Activated B cell treated with CpG ODN at 0.5 μM for 24 hours (primary cell): ENCODE data around the gene RERE. TPM values are rescaled to one million over a fixed set of nuclear protein-coding genes. Genes with fewer than 3 reads are reported as not detected.

Source experiments
- ATAC-seq: fragments of 200-7000 bp; cut with Tn5 transposase; one replicate; pipeline ENCODE4 v1.10.0; 2021; ENCODE audit warnings: low read depth, mild to moderate bottlenecking, moderate library complexity
- CTCF ChIA-PET: fragments of 350-600 bp; sonication (Branson Sonifier 250); formaldehyde crosslinking; loops from one replicate; lab custom pipeline; 2021; ENCODE audit warnings: antibody characterized with exemption; lab: Charles Lee
- POLR2A ChIA-PET: fragments of 350-600 bp; sonication (Branson Sonifier 250); formaldehyde crosslinking; loops from one replicate; lab custom pipeline; 2021; ENCODE audit warnings: antibody characterized with exemption; lab: Charles Lee
- DNase-seq: peaks from one replicate; pipeline ENCODE4 v3.0.0; 2022
- H3K27ac Mint-ChIP-seq: one replicate; pipeline ENCODE4 v1.8.0; 2020; ENCODE audit warnings: mixed read lengths
- H3K27me3 Mint-ChIP-seq: one replicate; pipeline ENCODE4 v1.8.0; 2021; ENCODE audit warnings: mixed read lengths
- H3K36me3 Mint-ChIP-seq: one replicate; pipeline ENCODE4 v1.8.0; 2021; ENCODE audit warnings: low read depth, mixed read lengths
- H3K4me1 Mint-ChIP-seq: one replicate; pipeline ENCODE4 v1.8.0; 2021; ENCODE audit warnings: mixed read lengths
- H3K4me3 Mint-ChIP-seq: one replicate; pipeline ENCODE4 v1.8.0; 2020; ENCODE audit warnings: mild to moderate bottlenecking, mixed read lengths
- H3K9me3 Mint-ChIP-seq: one replicate; pipeline ENCODE4 v1.8.0; 2020; ENCODE audit warnings: mixed read lengths
- CTCF ChIP-seq: fragments of 200-600 bp; IDR thresholded peaks from one replicate; pipeline ENCODE4 v1.8.0; 2022; ENCODE audit warnings: antibody characterized with exemption, mild to moderate bottlenecking
- intact Hi-C: fragments of 100-400 bp; cut with micrococcal nuclease; formaldehyde crosslinking; loops from one replicate; pipeline ENCODE4 v1.15.1; 2024
- total RNA-seq: library from RNA; stranded (reverse); gene quantifications from 2 replicates; pipeline ENCODE4 v1.2.3, GENCODE V29; 2022

RERE gene
- total RNA-seq, 1 donor from 2014 or later, result 98.8 TPM

- H3K27ac Mint-ChIP-seq, result no peak overlapping the region
- CTCF ChIA-PET, result no interaction called here
- POLR2A ChIA-PET, result no interaction called here
- no peak for DNase-seq
- H3K4me3 Mint-ChIP-seq, result no peak overlapping the region
- peaks cover 4% of the 10 kb centered on the region for H3K4me1 Mint-ChIP-seq
- intact Hi-C loops, result no loop called here
- ATAC-seq, result no peak
- no peaks in the 10 kb centered on the region for H3K9me3 Mint-ChIP-seq
- no peak for TF ChIP-seq CTCF
- no peaks in the 10 kb centered on the region for H3K27me3 Mint-ChIP-seq
- H3K36me3 Mint-ChIP-seq, result peaks cover 3% of the 10 kb centered on the region
Observed at GRCh38 chr1:8754247-8754650, 63.2 kb downstream of the RERE start.

GRCh38 chr1:8753736-8754135 is 63.7 kb downstream of the RERE start:
- H3K27me3 Mint-ChIP-seq, result no peaks in the 10 kb centered on the region
- TF ChIP-seq CTCF, result no peak
- ChIA-PET CTCF (no interaction called here), POLR2A (no interaction called here)
- no peak overlapping the region for H3K27ac Mint-ChIP-seq
- ATAC-seq (no peak), DNase-seq (no peak)
- no peak overlapping the region for H3K4me3 Mint-ChIP-seq
- no peaks in the 10 kb centered on the region for H3K9me3 Mint-ChIP-seq
- H3K36me3 Mint-ChIP-seq, result peaks cover 3% of the 10 kb centered on the region
- intact Hi-C loops, result no loop called here
- peaks cover 4% of the 10 kb centered on the region for H3K4me1 Mint-ChIP-seq

- Mint-ChIP-seq H3K36me3 (peaks cover 3% of the 10 kb centered on the region), H3K4me1 (peaks cover 4% of the 10 kb centered on the region), H3K27ac (no peak overlapping the region), H3K27me3 (no peaks in the 10 kb centered on the region), H3K9me3 (no peaks in the 10 kb centered on the region), H3K4me3 (no peak overlapping the region)
- ChIA-PET POLR2A (no interaction called here), CTCF (interaction anchor here (1.1 kb wide), 1 partner anchor 96 kb away, joined by 3 read pairs; no protein-coding TSS in a partner anchor)
- TF ChIP-seq CTCF, result no peak
- ATAC-seq (no peak), DNase-seq (no peak)
- intact Hi-C loops, result no loop called here
Observed at GRCh38 chr1:8752921-8753713, 64.3 kb downstream of the RERE start.

GRCh38 chr1:8752411-8752810 is 65.0 kb downstream of the RERE start:
- Mint-ChIP-seq H3K4me1 (peaks cover 4% of the 10 kb centered on the region), H3K36me3 (no peaks in the 10 kb centered on the region), H3K9me3 (no peaks in the 10 kb centered on the region), H3K27me3 (no peaks in the 10 kb centered on the region), H3K4me3 (no peak overlapping the region), H3K27ac (no peak overlapping the region)
- DNase-seq (no peak), ATAC-seq (no peak)
- intact Hi-C loops, result no loop called here
- POLR2A ChIA-PET, result interaction anchor here (0.7 kb wide), 1 partner anchor 289 kb away, joined by 4 read pairs; no protein-coding TSS in a partner anchor
- CTCF ChIA-PET, result interaction anchor here (1.1 kb wide), 1 partner anchor 97 kb away, joined by 3 read pairs; no protein-coding TSS in a partner anchor
- no peak for TF ChIP-seq CTCF

- POLR2A ChIA-PET, result interaction anchor here (0.7 kb wide), 1 partner anchor 290 kb away, joined by 4 read pairs; no protein-coding TSS in a partner anchor
- H3K4me1 Mint-ChIP-seq, result peaks cover 4% of the 10 kb centered on the region
- intact Hi-C loops, result no loop called here
- CTCF ChIA-PET, result interaction anchor here (0.8 kb wide), 1 partner anchor 11 kb away, joined by 3 read pairs; no protein-coding TSS in a partner anchor
- H3K36me3 Mint-ChIP-seq, result no peaks in the 10 kb centered on the region
- no peak overlapping the region for H3K4me3 Mint-ChIP-seq
- no peaks in the 10 kb centered on the region for H3K9me3 Mint-ChIP-seq
- TF ChIP-seq CTCF, result no peak
- H3K27me3 Mint-ChIP-seq, result no peaks in the 10 kb centered on the region
- ATAC-seq (no peak), DNase-seq (no peak)
- no peak overlapping the region for H3K27ac Mint-ChIP-seq
Observed at GRCh38 chr1:8751984-8752383, 65.5 kb downstream of the RERE start.
